Activated T-cell treated with anti-CD3 and anti-CD28 coated beads, Interleukin-2, amount 50 U/mL, for 72 hours (primary cell): ENCODE results near the gene KIRREL3. TPM values are rescaled to one million over a fixed set of nuclear protein-coding genes. Genes with fewer than 3 reads are reported as not detected.

ENCODE experiments used
- ATAC-seq, 2 donors: fragments of 150-1000 bp; cut with Tn5 transposase; replicated peaks in 1 of 2; 2 replicates each; pipeline ENCODE4 v1.10.0; 2021; ENCODE audit warnings: moderate library complexity in 2 of 2, mild to moderate bottlenecking in 1 of 2
- DNase-seq, 2 donors: peaks; one replicate each; pipeline ENCODE4 v3.0.0; 2021 to 2022; ENCODE audit warnings: mixed read lengths in 1 of 2
- H3K27ac Mint-ChIP-seq: one replicate; pipeline ENCODE4 v1.8.0; 2022; ENCODE audit warnings: mild to moderate bottlenecking, moderate library complexity, mixed read lengths
- H3K27me3 Mint-ChIP-seq: one replicate; pipeline ENCODE4 v1.8.0; 2022; ENCODE audit warnings: low read depth, mixed read lengths
- H3K36me3 Mint-ChIP-seq, 2 donors: one replicate each; pipeline ENCODE4 v1.8.0; 2022; ENCODE audit warnings: mixed read lengths in 2 of 2, mild to moderate bottlenecking in 1 of 2; ENCODE audit not compliant: insufficient read depth in 2 of 2
- H3K4me1 Mint-ChIP-seq: one replicate; pipeline ENCODE4 v1.8.0; 2022; ENCODE audit warnings: low read depth, mixed read lengths
- H3K4me3 Mint-ChIP-seq, 2 donors: one replicate each; pipeline ENCODE4 v1.8.0; 2022; ENCODE audit warnings: mild to moderate bottlenecking in 2 of 2, mixed read lengths in 2 of 2, moderate library complexity in 2 of 2
- H3K9me3 Mint-ChIP-seq, 2 donors: one replicate each; pipeline ENCODE4 v1.8.0; 2022; ENCODE audit warnings: mixed read lengths in 2 of 2
- total RNA-seq, 2 donors: library from RNA; stranded (reverse); gene quantifications; one replicate each; pipeline ENCODE4 v1.2.3, GENCODE V29; 2022

Gene KIRREL3
- total RNA-seq, 2 donors from 2014 or later: not detected

- H3K9me3 Mint-ChIP-seq: no peaks in the 10 kb centered on the region
- ATAC-seq: no peak
- no peak overlapping the region for H3K4me3 Mint-ChIP-seq
- no peak for DNase-seq
- H3K27ac Mint-ChIP-seq: no peak overlapping the region
- H3K27me3 Mint-ChIP-seq: peaks cover 17% of the 10 kb centered on the region
- no peaks in the 10 kb centered on the region for H3K36me3 Mint-ChIP-seq
- no peaks in the 10 kb centered on the region for H3K4me1 Mint-ChIP-seq
Observed at GRCh38 chr11:126782810-126783209, 217.8 kb downstream of the KIRREL3 start.

DNA sequence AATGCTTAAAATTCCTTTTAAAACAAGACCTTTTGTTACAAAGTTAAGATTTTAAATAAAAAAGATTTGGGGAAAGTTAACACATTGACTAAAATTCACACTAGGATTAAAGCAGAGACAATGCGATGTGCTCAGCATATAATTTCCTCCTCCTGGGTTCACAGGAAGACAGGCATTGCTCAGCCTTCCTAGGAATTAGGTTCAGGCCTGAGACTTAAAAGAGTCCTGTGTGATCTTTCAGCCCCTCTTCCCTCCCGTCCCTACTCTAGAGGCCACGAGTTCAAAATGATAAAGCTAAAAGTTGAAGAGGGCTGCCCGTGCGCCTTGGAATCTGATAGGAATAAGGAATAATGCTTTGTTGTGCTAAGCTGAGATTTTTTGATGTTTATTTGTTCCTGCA lies 218.6 kb downstream of the KIRREL3 start:
- H3K36me3 Mint-ChIP-seq: no peaks in the 10 kb centered on the region
- peaks cover 17% of the 10 kb centered on the region for H3K27me3 Mint-ChIP-seq
- H3K4me1 Mint-ChIP-seq: no peaks in the 10 kb centered on the region
- DNase-seq (no peak), ATAC-seq (no peak)
- H3K27ac Mint-ChIP-seq: no peak overlapping the region
- no peaks in the 10 kb centered on the region for H3K9me3 Mint-ChIP-seq
- no peak overlapping the region for H3K4me3 Mint-ChIP-seq

GRCh38 chr11:126776119-126776518 lies 224.5 kb downstream of the KIRREL3 start:
- Mint-ChIP-seq H3K4me1 (no peaks in the 10 kb centered on the region), H3K36me3 (no peaks in the 10 kb centered on the region), H3K4me3 (no peak overlapping the region), H3K27me3 (peaks cover 17% of the 10 kb centered on the region), H3K27ac (no peak overlapping the region), H3K9me3 (no peaks in the 10 kb centered on the region)
- ATAC-seq (no peak), DNase-seq (no peak)

DNA sequence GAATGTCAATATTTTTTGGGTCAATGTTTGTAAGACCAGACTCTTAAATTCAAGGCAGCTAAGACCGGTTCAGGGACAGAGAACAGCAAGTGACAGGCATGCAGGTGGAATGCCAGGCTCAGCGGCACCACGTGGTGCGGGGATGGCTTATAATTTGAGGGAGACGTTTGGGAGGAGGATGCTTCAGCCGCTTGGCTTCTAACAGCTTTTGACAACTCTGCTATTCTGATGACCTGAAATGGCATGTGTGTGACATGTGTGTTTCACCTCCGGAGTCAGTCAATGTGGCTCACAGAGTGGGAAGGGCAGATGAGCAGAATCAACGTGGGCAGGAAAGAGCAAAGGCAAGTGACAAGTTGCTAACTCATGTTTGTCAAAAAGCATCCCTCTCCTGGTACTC lies 228.3 kb downstream of the KIRREL3 start:
- Mint-ChIP-seq H3K27ac (no peak overlapping the region), H3K36me3 (no peaks in the 10 kb centered on the region), H3K4me1 (no peaks in the 10 kb centered on the region), H3K27me3 (no peaks in the 10 kb centered on the region), H3K4me3 (no peak overlapping the region), H3K9me3 (peaks cover 0 to 3% of the 10 kb centered on the region in 2 donors)
- no peak for ATAC-seq
- no peak for DNase-seq

GRCh38 chr11:126768702-126769101 lies 231.9 kb downstream of the KIRREL3 start:
- no peak overlapping the region for H3K27ac Mint-ChIP-seq
- no peaks in the 10 kb centered on the region for H3K27me3 Mint-ChIP-seq
- peaks cover 0 to 3% of the 10 kb centered on the region in 2 donors for H3K9me3 Mint-ChIP-seq
- DNase-seq (no peak), ATAC-seq (no peak)
- H3K36me3 Mint-ChIP-seq: no peaks in the 10 kb centered on the region
- H3K4me3 Mint-ChIP-seq: no peak overlapping the region
- H3K4me1 Mint-ChIP-seq: no peaks in the 10 kb centered on the region

GRCh38 chr11:126766440-126766839 lies 234.1 kb downstream of the KIRREL3 start:
- Mint-ChIP-seq H3K4me1 (no peaks in the 10 kb centered on the region), H3K27ac (no peak overlapping the region), H3K9me3 (peaks cover 0 to 3% of the 10 kb centered on the region in 2 donors)

DNA sequence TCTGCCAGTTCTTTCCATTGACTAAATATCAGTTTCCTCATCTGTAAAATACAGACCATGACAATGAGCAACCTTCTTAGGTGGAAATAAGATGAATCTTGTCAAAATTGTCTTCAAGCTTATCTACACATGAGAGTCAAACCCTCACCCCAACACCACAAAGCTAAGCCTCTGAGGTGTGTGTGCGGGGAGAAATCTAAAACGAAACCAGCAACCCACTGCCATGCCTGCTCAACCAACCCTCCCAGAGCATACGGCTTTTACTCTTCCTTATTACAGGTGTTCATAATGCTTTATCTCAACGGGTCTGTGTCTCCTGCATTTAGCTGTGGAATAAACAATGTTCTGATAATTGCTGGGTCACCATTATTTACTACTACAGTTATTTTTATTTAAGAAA lies 235.4 kb downstream of the KIRREL3 start:
- Mint-ChIP-seq H3K27ac (no peak overlapping the region), H3K4me3 (no peak overlapping the region), H3K9me3 (peaks cover 0 to 3% of the 10 kb centered on the region in 2 donors), H3K27me3 (no peaks in the 10 kb centered on the region), H3K36me3 (no peaks in the 10 kb centered on the region), H3K4me1 (no peaks in the 10 kb centered on the region)
- no peak for DNase-seq
- no peak for ATAC-seq

More at GRCh38 chr11:126766440-126766839, 234.1 kb downstream of the KIRREL3 start:
- Mint-ChIP-seq H3K4me3 (no peak overlapping the region), H3K36me3 (no peaks in the 10 kb centered on the region), H3K27me3 (no peaks in the 10 kb centered on the region)
- ATAC-seq (no peak), DNase-seq (no peak)

GRCh38 chr11:126764231-126764630 lies 236.3 kb downstream of the KIRREL3 start:
- no peak overlapping the region for H3K27ac Mint-ChIP-seq
- no peaks in the 10 kb centered on the region for H3K36me3 Mint-ChIP-seq
- H3K4me1 Mint-ChIP-seq: no peaks in the 10 kb centered on the region
- no peak for ATAC-seq
- no peak overlapping the region for H3K4me3 Mint-ChIP-seq
- no peaks in the 10 kb centered on the region for H3K27me3 Mint-ChIP-seq
- peaks cover 0 to 3% of the 10 kb centered on the region in 2 donors for H3K9me3 Mint-ChIP-seq
- no peak for DNase-seq

- no peak for ATAC-seq
- no peak for DNase-seq
- Mint-ChIP-seq H3K4me1 (no peaks in the 10 kb centered on the region), H3K27me3 (no peaks in the 10 kb centered on the region), H3K36me3 (no peaks in the 10 kb centered on the region), H3K9me3 (no peaks in the 10 kb centered on the region), H3K4me3 (no peak overlapping the region), H3K27ac (no peak overlapping the region)
Observed at GRCh38 chr11:126756855-126757254, 243.7 kb downstream of the KIRREL3 start.

DNA sequence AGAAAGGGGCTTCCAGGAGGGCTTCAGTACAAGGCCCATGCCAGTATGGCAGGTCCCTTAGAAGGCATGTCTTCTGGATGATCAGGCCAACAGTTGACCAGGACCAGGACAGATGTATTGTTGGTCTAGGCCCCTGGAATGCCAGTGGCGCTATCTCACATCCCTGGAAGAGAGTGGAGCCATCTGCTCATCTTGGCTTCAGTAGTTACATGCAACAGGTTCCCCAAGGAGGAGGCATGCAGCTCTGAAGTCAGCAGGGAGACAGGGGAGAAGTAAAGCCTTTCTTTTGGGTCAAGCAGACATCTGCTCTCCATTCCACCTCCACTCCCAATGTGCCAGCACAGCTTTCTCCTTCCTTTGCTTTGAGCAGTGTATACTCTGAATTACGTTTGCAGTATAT lies 244.1 kb downstream of the KIRREL3 start:
- Mint-ChIP-seq H3K4me1 (no peaks in the 10 kb centered on the region), H3K27ac (no peak overlapping the region), H3K36me3 (no peaks in the 10 kb centered on the region), H3K9me3 (no peaks in the 10 kb centered on the region), H3K4me3 (no peak overlapping the region), H3K27me3 (no peaks in the 10 kb centered on the region)
- no peak for DNase-seq
- no peak for ATAC-seq

GRCh38 chr11:126755526-126755925 lies 245.0 kb downstream of the KIRREL3 start:
- Mint-ChIP-seq H3K27me3 (no peaks in the 10 kb centered on the region), H3K4me3 (no peak overlapping the region), H3K27ac (no peak overlapping the region), H3K9me3 (no peaks in the 10 kb centered on the region), H3K36me3 (no peaks in the 10 kb centered on the region), H3K4me1 (no peaks in the 10 kb centered on the region)
- DNase-seq (no peak), ATAC-seq (no peak)

GRCh38 chr11:126754591-126755426 lies 245.8 kb downstream of the KIRREL3 start:
- Mint-ChIP-seq H3K27ac (no peak overlapping the region), H3K36me3 (no peaks in the 10 kb centered on the region), H3K4me3 (no peak overlapping the region), H3K9me3 (no peaks in the 10 kb centered on the region), H3K27me3 (no peaks in the 10 kb centered on the region), H3K4me1 (no peaks in the 10 kb centered on the region)
- DNase-seq: no peak
- ATAC-seq: no peak

- Mint-ChIP-seq H3K4me1 (no peaks in the 10 kb centered on the region), H3K4me3 (no peak overlapping the region), H3K27ac (no peak overlapping the region), H3K36me3 (no peaks in the 10 kb centered on the region), H3K27me3 (no peaks in the 10 kb centered on the region), H3K9me3 (no peaks in the 10 kb centered on the region)
- no peak for DNase-seq
- no peak for ATAC-seq
Observed at GRCh38 chr11:126753990-126754389, 246.6 kb downstream of the KIRREL3 start.

GRCh38 chr11:126751242-126751641 lies 249.3 kb downstream of the KIRREL3 start:
- no peaks in the 10 kb centered on the region for H3K36me3 Mint-ChIP-seq
- H3K27ac Mint-ChIP-seq: no peak overlapping the region

More at GRCh38 chr11:126751242-126751641, 249.3 kb downstream of the KIRREL3 start:
- Mint-ChIP-seq H3K27me3 (no peaks in the 10 kb centered on the region), H3K4me3 (no peak overlapping the region), H3K4me1 (no peaks in the 10 kb centered on the region), H3K9me3 (no peaks in the 10 kb centered on the region)
- no peak for DNase-seq
- no peak for ATAC-seq
